SKM-1 (cell line): Measurements from ENCODE around the gene EBI3.
A peak's percentile ranks its signal among the peaks of the same experiment; 100 is the strongest.
"Not testable (repeated sequence)": the region's sequence is repeated elsewhere in the genome, so short reads cannot be mapped to it uniquely, and the experiment has no call there.

Experiments
- DNase-seq: peaks from one replicate; lab custom pipeline; 2025; ENCODE audit not compliant: unreplicated experiment; lab: John Stamatoyannopoulos, UW

The EBI3 gene

GRCh38 chr19:4233282-4233853 is 4.0 kb downstream of the EBI3 start:
- peak; percentile 11 for DNase-seq

DNA sequence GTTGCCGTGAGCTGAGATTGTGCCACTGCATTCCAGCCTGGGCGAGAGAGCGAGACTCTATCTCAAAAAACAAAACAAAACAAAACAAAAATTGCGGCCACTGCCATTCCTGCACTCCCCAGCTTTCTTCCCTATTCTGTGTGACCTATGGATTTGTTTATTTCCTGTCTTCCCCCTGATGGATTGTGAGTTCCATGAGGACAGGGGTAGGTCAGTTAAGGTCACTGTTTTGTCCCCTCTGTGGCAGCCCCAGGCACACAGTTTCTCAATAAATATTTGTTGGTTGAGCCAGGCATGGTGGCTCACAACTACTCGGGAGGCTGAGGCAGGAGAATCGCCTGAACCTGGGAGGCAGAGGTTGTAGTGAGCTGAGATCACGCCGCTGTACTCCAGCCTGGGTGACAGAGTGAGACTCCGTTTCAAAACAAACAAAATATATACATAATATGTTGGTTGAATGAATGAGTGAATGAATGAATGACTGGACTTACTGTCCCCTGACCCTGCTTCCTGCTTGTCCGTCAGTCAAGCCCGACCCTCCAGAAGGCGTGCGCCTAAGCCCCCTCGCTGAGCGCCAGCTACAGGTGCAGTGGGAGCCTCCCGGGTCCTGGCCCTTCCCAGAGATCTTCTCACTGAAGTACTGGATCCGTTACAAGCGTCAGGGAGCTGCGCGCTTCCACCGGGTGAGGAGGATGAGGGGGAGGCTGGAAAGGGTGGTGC is 5.0 kb downstream of the EBI3 start:
- DNase-seq: no peak

DNA sequence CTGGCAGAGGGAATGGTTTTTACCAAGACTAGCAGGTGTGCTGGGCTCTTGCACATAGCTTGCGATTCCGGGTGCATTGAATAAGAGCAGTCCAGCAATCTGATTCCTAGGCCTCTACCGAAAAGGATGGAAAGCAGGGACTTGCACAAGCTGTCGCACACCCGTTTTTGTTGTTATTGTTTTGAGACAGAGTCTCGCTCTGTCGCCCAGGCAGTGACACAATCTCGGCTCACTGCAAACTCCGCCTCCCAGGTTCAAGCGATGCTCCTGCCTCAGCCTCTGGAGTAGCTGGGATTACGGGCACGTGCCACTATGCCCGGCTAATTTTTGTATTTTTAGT is 5.5 kb downstream of the EBI3 start:
- DNase-seq: no peak

GRCh38 chr19:4237510-4237909 is 8.2 kb downstream of the EBI3 start:
- not testable (repeated sequence) for DNase-seq

DNA sequence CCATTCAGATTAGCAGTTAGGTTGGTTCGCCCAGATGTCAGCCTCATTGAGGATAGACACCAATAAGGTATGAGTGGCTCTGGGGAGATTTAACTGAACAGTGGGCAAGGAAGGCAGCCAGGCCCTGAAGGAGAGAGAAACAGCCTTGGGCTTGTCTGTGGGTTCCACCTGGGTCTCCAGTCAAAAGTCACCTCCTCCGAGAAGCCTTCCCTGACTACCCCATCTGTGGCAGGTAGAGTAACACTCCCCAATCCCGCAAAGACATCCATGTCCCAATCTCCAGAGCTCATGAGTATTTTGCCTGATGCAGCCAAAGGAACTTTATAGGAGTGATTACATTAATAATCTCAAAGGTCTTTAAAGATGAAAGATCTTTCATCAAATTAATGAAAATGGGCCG is 9.5 kb downstream of the EBI3 start:
- no peak for DNase-seq

DNA sequence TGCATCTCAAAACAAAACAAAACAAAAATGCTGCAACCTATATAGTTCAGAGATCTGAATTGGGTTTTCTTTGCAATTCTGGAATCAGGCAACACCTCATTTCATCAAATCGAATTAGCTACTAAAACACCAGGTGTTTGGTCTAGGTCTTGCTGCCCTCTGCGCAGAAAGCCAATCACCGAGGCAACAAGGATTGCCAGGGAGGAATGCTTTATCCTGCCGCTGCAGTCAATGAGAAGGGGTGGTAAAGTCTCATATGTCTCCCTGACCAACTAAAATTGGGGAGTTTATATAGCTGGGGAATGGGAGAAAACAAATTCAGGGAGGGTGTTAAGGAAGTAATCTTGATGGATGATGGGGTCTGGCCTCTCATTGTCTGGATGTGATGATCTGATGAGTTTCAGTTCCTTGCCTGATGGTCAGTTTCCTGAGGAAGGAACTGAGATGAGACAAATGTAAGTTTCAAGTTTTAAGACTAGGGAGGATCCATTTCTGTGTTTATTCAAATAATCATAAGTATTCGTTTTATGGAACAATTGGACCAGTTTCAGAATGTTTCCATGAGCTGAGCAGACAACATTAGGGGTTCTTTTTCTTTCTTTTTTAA is 12.6 kb downstream of the EBI3 start:
- DNase-seq: no peak

DNA sequence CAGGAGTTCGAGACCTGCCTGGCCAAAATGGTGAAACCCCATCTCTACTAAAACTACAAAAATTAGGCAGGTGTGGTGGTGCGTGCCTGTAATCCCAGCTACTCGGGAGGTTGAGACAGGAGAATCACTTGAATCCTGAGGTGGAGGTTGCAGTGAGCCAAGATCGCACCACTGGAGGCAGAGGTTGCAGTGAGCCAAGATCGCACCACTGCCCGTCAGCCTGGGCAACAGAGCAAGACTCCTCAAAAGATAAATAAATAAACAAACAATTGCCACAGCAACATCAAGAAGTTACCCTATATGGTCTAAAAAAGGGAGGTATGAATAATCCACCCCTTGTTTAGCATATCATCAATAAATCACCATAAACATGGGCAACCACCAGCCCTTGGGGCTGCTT is 16.6 kb downstream of the EBI3 start:
- not testable (repeated sequence) for DNase-seq

DNA sequence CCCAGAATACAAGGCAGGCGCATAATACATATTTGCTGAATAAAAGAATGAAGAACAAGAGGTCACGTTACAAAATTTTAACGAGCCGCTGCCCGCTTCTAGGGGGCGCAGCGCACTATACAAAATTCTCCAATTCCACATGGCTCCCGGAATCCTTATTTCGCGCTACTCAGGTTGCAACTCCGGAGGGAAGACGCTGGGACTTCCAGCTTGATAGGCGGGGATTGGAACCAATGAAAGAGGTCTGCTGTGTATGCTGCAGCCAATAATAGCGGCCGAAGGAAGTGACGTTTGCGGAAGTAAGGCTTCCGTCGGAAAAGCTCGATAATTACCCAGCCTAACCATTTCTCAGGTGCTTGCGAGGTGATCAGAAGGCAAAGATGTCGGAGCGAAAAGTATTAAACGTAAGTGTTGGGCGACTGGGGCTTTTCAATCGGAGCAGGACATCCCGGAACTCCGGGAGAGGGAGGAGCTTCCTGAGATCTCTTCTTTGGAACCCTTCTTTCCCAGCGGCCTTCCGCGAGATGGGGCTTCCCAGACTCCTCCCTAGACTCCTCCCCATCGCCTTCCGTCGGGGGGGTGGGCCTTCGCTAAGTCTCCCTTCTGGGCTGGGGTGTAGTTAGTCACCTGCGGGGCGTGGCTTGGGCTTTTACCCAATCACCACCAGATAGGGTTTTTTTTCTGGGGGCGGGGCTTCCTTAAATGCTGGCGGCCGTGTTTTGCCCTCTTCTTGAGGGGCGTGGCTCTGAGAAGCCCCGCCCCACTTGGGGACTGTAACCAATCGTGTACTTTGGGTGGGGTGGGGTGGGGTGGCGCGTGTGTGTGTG is 17.7 kb downstream of the EBI3 start, which contains the start of gene YJU2:
Gene YJU2 (plus strand): TSS at position 314 of the 827 bp plus-strand sequence. CDS start 67 bp downstream, at position 381.
- DNase-seq: peak; percentile 98

GRCh38 chr19:4256563-4256962 is 27.2 kb downstream of the EBI3 start:
- no peak for DNase-seq

DNA sequence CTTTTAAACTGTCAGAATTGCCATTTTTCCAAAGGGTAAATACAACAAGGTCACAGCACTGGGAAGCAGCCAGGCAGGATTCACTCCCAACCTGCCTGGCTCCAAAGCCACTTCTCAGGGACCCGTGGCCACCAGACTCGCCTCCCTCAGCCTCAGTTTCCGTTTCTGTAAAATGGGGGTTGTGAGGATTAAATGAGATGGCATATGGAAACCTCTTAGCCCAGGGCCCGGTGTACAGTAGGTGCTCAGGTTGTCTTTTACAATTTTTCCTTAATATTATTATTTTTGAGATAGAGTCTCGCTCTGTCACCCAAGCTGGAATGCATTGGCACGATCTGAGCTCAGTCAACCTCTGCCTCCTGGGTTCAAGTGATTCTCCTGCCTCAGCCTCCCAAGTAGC is 27.7 kb downstream of the EBI3 start:
- DNase-seq: no peak

DNA sequence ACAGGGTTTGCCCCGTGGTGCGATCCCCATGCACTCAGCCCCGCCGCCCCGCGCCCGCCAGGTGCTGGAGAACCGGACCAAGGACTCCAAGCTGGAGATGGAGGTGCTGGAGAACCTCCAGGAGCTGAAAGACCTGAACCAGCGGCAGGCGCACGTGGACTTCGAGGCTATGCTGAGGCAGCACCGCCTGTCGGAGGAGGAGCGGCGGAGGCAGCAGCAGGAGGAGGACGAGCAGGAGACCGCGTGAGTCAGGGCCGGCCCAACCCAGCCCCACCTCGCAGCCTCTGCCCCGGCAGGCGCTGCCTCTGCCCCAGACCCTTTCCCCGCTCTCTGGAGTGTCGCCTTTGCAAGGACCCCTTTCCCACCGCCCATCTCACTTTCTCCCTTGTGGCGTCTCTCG is 28.9 kb downstream of the EBI3 start:
- DNase-seq: no peak

DNA sequence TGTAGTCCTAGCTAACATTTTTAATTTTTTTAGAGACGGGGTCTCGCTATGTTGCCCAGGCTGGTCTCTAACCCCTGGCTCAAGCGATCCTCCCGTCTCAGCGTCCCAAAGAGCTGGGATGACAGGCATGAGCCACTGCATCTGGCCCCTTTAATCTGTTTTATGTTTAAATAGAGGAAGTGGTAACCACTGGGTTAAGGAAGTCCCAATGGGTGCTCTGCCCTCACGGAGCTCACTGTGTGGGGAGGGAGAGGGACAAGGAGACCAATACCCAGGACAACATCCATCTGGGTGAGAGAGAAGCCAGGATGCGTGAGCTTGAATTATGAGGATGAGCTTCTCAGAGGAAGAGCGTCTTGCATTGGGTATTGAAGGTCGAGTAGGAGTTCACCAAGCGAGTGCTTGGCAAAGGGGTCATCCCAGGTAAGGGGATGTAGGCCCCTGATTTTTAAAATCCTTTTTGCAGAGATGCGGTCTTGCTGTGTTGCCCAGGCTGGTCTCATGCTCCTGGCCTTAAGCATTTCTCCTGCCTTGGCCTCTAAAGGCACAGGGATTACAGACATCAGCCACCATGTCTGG is 31.4 kb downstream of the EBI3 start:
- no peak for DNase-seq

- DNase-seq: no peak
These were observed 35.5 kb downstream of the EBI3 start for GRCh38 chr19:4264812-4265211.

GRCh38 chr19:4266253-4267000 is 37.1 kb downstream of the EBI3 start:
- no peak for DNase-seq

GRCh38 chr19:4267101-4267900 is 38.0 kb downstream of the EBI3 start:
- peak; percentile 15 for DNase-seq

- DNase-seq: no peak
These were observed 38.8 kb downstream of the EBI3 start for GRCh38 chr19:4267901-4268815.

- no peak for DNase-seq
These were observed 39.6 kb downstream of the EBI3 start for GRCh38 chr19:4268816-4269430.

DNA sequence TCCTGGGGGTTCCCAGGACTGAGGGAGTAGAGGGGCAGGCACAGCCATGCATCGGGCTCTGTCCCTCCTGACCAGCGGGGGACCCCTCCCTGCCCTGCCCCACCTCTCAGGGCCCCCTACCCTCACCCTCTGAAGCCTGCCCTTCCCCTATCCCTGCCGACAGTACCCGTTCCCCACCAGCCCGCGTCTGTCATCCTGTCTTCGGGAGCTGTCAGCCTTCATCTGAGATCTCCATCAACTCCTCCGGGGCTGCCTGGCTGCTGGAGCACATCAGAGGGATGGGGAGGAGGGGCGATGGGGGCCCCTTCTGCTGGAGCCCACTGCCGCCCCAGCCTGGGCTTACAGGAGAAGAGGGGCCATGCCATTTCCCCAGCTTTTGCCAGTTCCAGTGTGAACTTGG is 43.6 kb downstream of the EBI3 start:
- DNase-seq: no peak
